Measurements from ENCODE around the gene NXPE3. TPM values are rescaled to one million over a fixed set of nuclear protein-coding genes. Genes with fewer than 3 reads are reported as not detected.

NXPE3 gene
- total RNA-seq, 1 experiment from 2014 or later, result 37.6 TPM

DNA sequence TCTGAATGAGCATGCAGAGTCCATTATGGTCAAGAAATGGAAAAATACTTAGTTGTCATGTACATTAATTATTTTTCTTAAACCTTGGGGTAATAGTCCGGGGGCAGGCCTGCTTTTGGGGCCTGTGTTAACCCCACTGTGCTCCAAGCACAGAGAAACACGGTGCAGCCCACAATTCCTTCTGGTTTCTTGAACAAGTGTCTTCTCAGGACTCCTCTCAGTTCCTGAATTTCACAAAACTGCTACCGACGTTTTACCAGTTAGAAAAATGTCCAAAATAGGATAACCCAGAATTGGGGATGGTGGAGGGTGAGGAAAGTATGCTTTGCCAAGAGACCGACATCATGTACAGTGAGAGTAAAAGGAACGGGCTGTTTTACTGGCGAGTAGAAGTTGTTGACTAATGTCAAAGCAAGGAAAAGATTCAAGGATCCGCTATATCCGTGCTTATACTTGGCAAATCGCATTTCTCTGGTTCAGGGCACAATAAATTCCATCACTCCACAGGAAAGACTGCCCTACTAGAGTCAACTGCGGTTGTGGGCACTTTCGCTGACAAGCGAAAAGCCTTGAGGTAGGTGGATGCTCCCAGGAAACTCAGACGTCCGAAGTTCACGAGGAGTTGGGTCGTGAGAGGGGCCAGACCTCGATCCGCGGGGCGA is 495 bp upstream of the NXPE3 start:
- peak overlapping the region; percentile 78 for H3K27ac ChIP-seq (ENCODE audit: low read depth, low read length, poor library complexity, severe bottlenecking)
- CTCF ChIA-PET, result no interaction called here

DNA sequence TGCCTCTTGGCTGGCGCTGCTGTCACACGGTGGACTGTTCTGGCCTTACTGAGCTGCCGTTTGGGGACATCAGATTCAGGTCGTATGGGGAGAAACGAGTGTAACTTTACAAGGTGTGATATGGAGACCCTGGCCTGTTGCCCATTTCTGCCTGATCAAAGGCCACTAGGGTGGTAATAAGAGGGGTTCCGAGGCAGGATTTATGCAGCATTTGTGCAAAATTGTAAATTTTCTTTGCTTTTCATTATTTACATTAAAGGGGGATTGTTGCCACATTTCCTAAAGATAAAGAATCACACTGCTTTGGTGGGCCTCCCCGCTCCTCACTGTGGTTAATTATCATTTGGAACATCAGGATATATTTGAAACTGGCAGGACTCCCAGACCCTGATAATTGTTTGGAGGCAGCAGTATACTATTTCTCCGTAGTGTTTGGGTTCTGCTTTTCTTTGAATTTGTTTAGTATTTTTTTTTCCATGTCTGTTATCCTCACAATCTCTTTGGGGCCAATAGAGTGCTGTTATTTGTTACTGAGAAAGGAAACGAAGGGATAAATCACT is 891 bp downstream of the NXPE3 start:
- TSS peak; percentile 65 for BruUV-seq (replicated peaks)
- intact Hi-C loops (cut with micrococcal nuclease; ENCODE audit: unreplicated experiment), result no loop called here

More for the DNA sequence above, 495 bp upstream of the NXPE3 start:
- H3K9me3 ChIP-seq (ENCODE audit: low read depth, low read length, poor library complexity, severe bottlenecking), result no peaks in the 10 kb centered on the region
- H3K4me1 ChIP-seq (ENCODE audit: insufficient read depth, low read length, poor library complexity, severe bottlenecking), result peaks cover 33% of the 10 kb centered on the region
- no peak for DNase-seq (ENCODE audit: low spot score)
- H3K27me3 ChIP-seq (replicated peaks; ENCODE audit: insufficient read depth, low read depth, low read length, poor library complexity), result no peaks in the 10 kb centered on the region
- H3K36me3 ChIP-seq (ENCODE audit: insufficient read depth, low read length, poor library complexity, severe bottlenecking), result peaks cover 13% of the 10 kb centered on the region
- intact Hi-C loops (cut with micrococcal nuclease; ENCODE audit: unreplicated experiment), result no loop called here
- H3K4me3 ChIP-seq (ENCODE audit: low read depth, low read length, poor library complexity, severe bottlenecking), result peak overlapping the region; percentile 78
- no TSS peak for BruUV-seq (replicated peaks)
- POLR2A ChIA-PET (ENCODE audit: low non-redundant PET), result interaction anchor here (0.9 kb wide), 1 partner anchor 51 kb away, joined by 5 read pairs; no protein-coding TSS in a partner anchor
- TF ChIP-seq, protein P1, sequence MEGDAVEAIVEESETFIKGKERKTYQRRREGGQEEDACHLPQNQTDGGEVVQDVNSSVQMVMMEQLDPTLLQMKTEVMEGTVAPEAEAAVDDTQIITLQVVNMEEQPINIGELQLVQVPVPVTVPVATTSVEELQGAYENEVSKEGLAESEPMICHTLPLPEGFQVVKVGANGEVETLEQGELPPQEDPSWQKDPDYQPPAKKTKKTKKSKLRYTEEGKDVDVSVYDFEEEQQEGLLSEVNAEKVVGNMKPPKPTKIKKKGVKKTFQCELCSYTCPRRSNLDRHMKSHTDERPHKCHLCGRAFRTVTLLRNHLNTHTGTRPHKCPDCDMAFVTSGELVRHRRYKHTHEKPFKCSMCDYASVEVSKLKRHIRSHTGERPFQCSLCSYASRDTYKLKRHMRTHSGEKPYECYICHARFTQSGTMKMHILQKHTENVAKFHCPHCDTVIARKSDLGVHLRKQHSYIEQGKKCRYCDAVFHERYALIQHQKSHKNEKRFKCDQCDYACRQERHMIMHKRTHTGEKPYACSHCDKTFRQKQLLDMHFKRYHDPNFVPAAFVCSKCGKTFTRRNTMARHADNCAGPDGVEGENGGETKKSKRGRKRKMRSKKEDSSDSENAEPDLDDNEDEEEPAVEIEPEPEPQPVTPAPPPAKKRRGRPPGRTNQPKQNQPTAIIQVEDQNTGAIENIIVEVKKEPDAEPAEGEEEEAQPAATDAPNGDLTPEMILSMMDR (conservative IDR thresholded peaks at IDR 0.05; ENCODE audit: low read depth, low read length), result no peak
- TF ChIP-seq EZH2 (IDR thresholded peaks at IDR 0.05; ENCODE audit: borderline replicate concordance, low read depth, low read length, poor library complexity, severe bottlenecking), result no peak

DNA sequence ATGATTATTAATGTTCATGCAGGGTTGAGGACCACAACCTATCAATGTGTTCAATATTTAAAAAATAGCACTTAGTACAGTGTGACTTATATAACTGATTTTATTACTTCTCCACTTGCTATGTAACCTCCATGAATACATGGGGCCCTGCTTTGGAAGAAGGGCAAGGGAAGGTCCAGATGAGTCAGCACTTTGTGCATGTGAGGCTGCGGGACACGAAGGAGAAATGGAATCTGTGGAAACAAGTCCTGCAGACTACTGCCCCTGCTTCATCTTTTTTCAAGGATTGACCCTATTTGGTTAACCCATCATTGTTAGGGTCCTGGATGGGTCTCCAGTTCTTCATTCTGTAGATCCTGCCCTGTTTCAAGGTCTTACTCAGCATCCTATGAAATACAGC is 1.6 kb downstream of the NXPE3 start:
- no peaks in the 10 kb centered on the region for H3K27me3 ChIP-seq (replicated peaks; ENCODE audit: insufficient read depth, low read depth, low read length, poor library complexity)
- ChIA-PET CTCF (no interaction called here), POLR2A (ENCODE audit: low non-redundant PET) (no interaction called here)
- H3K27ac ChIP-seq (ENCODE audit: low read depth, low read length, poor library complexity, severe bottlenecking), result peak overlapping the region; percentile 78
- intact Hi-C loops (cut with micrococcal nuclease; ENCODE audit: unreplicated experiment), result no loop called here
- peaks cover 33% of the 10 kb centered on the region for H3K36me3 ChIP-seq (ENCODE audit: insufficient read depth, low read length, poor library complexity, severe bottlenecking)
- H3K4me1 ChIP-seq (ENCODE audit: insufficient read depth, low read length, poor library complexity, severe bottlenecking), result peaks cover 33% of the 10 kb centered on the region
- peak overlapping the region; percentile 78 for H3K4me3 ChIP-seq (ENCODE audit: low read depth, low read length, poor library complexity, severe bottlenecking)
- H3K9me3 ChIP-seq (ENCODE audit: low read depth, low read length, poor library complexity, severe bottlenecking), result no peaks in the 10 kb centered on the region
- BruUV-seq (replicated peaks), result no TSS peak
- TF ChIP-seq, protein P1 (conservative IDR thresholded peaks at IDR 0.05; ENCODE audit: low read depth, low read length), result no peak
- no peak for TF ChIP-seq EZH2 (IDR thresholded peaks at IDR 0.05; ENCODE audit: borderline replicate concordance, low read depth, low read length, poor library complexity, severe bottlenecking)
- DNase-seq (ENCODE audit: low spot score), result peak; percentile 61

More for the DNA sequence above, 891 bp downstream of the NXPE3 start:
- peaks cover 33% of the 10 kb centered on the region for H3K4me1 ChIP-seq (ENCODE audit: insufficient read depth, low read length, poor library complexity, severe bottlenecking)
- POLR2A ChIA-PET (ENCODE audit: low non-redundant PET), result no interaction called here
- TF ChIP-seq, protein P1 (conservative IDR thresholded peaks at IDR 0.05; ENCODE audit: low read depth, low read length), result no peak
- no peak for TF ChIP-seq EZH2 (IDR thresholded peaks at IDR 0.05; ENCODE audit: borderline replicate concordance, low read depth, low read length, poor library complexity, severe bottlenecking)
- DNase-seq (ENCODE audit: low spot score), result peak; percentile 12
- no peaks in the 10 kb centered on the region for H3K9me3 ChIP-seq (ENCODE audit: low read depth, low read length, poor library complexity, severe bottlenecking)
- CTCF ChIA-PET, result no interaction called here
- H3K27me3 ChIP-seq (replicated peaks; ENCODE audit: insufficient read depth, low read depth, low read length, poor library complexity), result no peaks in the 10 kb centered on the region
- peak overlapping the region; percentile 78 for H3K4me3 ChIP-seq (ENCODE audit: low read depth, low read length, poor library complexity, severe bottlenecking)
- H3K27ac ChIP-seq (ENCODE audit: low read depth, low read length, poor library complexity, severe bottlenecking), result peak overlapping the region; percentile 78
- peaks cover 25% of the 10 kb centered on the region for H3K36me3 ChIP-seq (ENCODE audit: insufficient read depth, low read length, poor library complexity, severe bottlenecking)

All from A673 (cell line).